Measurements from ENCODE around the gene MUC6. TPM values are rescaled to one million over a fixed set of nuclear protein-coding genes. Genes with fewer than 3 reads are reported as not detected.

Gene MUC6
- total RNA-seq, 2 donors from 2014 or later = 0.10 TPM; not detected in 1

DNA sequence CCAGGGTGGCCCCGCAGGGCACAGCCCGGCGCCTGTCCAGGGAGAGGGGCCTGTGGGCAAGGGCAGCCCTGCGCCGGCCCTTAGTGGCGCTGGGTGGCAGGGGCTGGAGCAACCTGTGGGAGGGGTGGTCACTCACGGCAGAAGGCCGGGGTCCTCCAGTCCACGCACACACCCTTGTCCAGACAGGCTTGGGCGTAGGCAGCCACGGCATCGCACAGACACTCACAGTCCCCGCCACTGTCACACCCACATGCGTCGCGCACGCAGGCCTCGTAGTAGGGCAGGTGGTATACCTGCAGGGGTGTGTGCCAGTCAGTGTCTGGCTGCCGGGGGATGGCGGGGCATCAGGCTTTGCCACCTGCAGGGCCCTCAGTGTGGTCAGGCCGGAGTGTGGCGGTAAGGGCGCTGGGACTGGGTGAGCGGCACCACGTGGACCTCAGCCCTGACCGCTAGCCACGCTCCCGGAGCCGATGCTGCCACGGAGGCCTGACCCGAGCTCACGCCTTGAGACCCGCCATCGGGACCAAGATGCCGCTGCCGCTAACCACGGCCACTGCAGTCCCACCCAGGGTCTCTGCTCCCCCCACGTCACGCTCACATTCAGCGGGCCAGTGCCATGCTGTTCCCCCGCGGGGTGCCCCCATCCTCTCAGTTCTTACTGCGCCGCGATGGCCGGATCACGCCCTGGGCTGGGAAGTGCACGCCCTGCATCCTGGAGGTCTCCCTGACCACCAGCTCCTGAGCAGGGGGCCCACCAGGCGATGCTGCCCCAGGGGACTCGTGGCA is 12.5 kb downstream of the MUC6 start:
- intact Hi-C loops (cut with DNase I) = no loop called here
- no peak overlapping the region for H3K4me3 ChIP-seq
- no peaks in the 10 kb centered on the region for H3K27me3 ChIP-seq
- no peaks in the 10 kb centered on the region for H3K36me3 ChIP-seq
- no peak overlapping the region for H3K9ac ChIP-seq (ENCODE audit: low read depth in 2 of 2, low read length in 2 of 2)
- TF ChIP-seq, protein P1, sequence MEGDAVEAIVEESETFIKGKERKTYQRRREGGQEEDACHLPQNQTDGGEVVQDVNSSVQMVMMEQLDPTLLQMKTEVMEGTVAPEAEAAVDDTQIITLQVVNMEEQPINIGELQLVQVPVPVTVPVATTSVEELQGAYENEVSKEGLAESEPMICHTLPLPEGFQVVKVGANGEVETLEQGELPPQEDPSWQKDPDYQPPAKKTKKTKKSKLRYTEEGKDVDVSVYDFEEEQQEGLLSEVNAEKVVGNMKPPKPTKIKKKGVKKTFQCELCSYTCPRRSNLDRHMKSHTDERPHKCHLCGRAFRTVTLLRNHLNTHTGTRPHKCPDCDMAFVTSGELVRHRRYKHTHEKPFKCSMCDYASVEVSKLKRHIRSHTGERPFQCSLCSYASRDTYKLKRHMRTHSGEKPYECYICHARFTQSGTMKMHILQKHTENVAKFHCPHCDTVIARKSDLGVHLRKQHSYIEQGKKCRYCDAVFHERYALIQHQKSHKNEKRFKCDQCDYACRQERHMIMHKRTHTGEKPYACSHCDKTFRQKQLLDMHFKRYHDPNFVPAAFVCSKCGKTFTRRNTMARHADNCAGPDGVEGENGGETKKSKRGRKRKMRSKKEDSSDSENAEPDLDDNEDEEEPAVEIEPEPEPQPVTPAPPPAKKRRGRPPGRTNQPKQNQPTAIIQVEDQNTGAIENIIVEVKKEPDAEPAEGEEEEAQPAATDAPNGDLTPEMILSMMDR (IDR thresholded peaks at IDR 0.05) = no peak
- no peaks in the 10 kb centered on the region for H3K9me3 ChIP-seq
- no peak for DNase-seq
- H3K27ac ChIP-seq = no peak overlapping the region
- no peaks in the 10 kb centered on the region for H3K4me1 ChIP-seq

DNA sequence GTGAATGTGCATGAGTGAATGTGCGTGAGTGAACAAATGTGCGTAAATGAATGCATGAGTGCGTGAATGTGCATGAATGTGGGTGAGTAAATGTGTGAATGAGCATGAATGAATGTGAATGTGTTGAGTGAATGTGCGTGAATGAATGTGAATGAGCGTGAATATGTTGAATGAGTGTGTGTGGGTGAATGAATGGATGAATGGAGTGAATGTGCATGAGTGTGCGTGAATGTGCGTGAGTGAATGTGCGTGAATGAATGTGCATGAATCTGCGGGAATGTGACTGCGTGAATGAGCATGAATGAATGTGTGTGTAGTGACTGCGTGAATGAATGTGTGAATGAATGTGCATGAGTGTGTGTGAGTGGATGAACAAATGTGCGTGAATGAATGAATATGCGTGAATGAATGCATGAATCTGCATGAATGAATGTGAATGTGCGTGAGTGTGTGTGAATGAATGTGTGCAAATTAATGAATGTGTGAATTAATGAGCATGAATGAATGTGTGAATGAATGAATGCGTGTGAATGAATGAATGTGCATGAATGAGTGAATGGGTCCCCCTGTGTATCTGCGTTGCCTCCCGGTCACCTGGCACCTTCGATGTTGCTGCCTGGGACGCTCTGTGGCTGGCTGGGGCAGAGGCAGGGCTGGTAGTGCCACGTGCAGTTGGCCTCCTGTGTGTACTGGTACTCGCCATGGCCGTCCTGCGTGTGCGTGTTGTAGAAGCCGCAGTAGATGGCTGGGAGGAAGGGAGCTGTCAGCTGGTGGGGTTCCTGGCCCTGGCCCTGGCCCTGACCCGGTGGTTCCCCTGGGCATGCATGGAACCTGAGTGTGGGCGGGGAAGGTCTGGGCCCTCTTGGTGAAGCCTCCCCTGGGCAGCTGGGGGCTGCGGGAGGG is 13.4 kb downstream of the MUC6 start:
- no peak overlapping the region for H3K4me3 ChIP-seq
- no peaks in the 10 kb centered on the region for H3K36me3 ChIP-seq
- TF ChIP-seq, protein P1 (IDR thresholded peaks at IDR 0.05) = no peak
- H3K27ac ChIP-seq = no peak overlapping the region
- no peaks in the 10 kb centered on the region for H3K27me3 ChIP-seq
- no peaks in the 10 kb centered on the region for H3K4me1 ChIP-seq
- H3K9ac ChIP-seq (ENCODE audit: low read depth in 2 of 2, low read length in 2 of 2) = no peak overlapping the region
- no peaks in the 10 kb centered on the region for H3K9me3 ChIP-seq
- intact Hi-C loops (cut with DNase I) = no loop called here
- DNase-seq = no peak

DNA sequence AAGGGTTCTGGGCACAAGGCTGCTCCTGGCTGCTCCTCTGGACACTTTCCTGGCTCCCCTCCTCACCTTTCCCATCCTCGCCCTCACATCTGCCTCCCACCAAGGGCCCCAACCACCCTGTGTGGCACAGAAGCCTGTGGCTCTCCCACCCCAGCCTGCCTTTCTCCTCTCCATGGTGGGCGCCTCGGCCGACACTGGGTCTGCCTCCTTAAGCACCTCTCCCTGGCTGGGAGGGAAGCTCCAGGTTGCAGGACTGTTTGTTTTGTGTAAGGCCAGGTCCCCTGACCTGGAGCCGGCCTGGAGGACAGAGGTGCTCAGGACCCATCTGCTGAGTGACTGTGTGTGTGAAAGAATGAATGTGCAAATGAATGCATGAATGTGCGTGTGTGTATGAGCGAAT is 14.1 kb downstream of the MUC6 start:
- no peaks in the 10 kb centered on the region for H3K36me3 ChIP-seq
- TF ChIP-seq, protein P1 (IDR thresholded peaks at IDR 0.05) = no peak
- no peaks in the 10 kb centered on the region for H3K9me3 ChIP-seq
- no peaks in the 10 kb centered on the region for H3K4me1 ChIP-seq
- no peak overlapping the region for H3K4me3 ChIP-seq
- H3K9ac ChIP-seq (ENCODE audit: low read depth in 2 of 2, low read length in 2 of 2) = no peak overlapping the region
- no peak overlapping the region for H3K27ac ChIP-seq
- intact Hi-C loops (cut with DNase I) = no loop called here
- no peaks in the 10 kb centered on the region for H3K27me3 ChIP-seq
- DNase-seq = no peak

DNA sequence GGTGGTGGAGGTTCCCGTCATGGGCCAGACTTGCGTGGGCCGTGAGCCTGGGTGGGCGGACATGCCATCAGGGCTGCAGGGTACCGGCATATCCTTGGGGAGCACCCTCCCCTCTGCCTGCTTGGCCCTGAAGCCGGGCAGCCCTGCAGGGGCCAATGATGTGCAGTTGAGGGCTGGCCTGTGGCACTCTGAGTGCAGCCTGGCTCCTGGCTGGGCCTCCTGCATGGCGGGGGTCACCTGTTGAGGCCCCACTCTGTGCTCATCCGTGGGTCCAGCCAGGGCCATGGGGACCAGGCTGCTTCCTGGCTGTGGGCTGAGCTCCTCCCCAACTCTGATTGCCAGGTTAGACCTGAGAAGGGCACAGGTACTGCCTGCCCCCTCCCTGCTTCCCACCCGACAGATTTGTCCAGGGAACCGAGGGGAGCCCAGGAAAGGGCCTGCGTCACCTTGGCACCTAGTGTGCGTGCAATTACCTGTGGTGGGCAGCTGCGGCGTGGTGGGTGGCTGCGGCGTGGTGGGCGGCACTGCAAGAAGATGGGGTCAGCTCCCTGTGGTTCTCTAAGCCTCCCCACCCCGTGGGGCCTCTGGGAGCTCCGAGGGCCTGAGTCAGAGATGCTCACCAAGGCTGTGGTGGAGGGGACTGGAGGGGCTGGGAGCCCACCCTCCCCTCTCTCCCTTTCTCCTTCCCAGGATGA is 16.2 kb downstream of the MUC6 start:
- Histone ChIP-seq H3K9ac (ENCODE audit: low read depth in 2 of 2, low read length in 2 of 2) (no peak overlapping the region), H3K4me3 (no peak overlapping the region), H3K4me1 (no peaks in the 10 kb centered on the region), H3K27me3 (no peaks in the 10 kb centered on the region), H3K36me3 (no peaks in the 10 kb centered on the region), H3K9me3 (no peaks in the 10 kb centered on the region), H3K27ac (no peak overlapping the region)
- intact Hi-C loops (cut with DNase I) = no loop called here
- no peak for DNase-seq
- TF ChIP-seq, protein P1 (IDR thresholded peaks at IDR 0.05) = no peak

DNA sequence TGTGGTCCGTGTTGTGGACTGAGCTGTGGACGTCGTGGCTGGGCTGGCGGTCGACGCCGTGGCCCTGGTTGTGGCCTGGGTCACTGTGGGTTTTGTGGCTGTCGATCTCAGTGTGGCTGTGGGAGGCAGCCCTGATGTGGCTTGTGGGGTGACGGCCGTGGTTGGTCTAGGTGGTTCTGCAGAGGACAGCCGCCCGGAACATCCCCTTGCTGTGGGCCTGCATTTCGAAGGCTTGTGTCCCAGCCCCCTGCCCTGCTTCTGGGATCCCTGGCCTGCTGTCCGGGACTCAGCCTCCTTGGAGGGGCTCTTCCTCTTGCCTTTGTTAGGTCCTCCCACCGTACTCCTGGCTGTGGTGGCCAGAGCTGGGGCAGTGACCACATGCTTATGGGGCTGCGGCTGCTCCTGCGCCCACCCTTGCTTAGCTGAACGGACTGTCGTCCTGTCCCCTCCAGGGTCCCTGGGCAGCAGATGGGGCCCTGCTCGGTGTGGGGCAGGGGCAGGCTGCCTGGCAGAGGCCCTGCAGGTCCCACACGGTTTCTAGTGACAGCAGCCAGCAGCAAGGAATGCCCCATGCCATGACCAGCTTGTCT is 17.1 kb downstream of the MUC6 start:
- intact Hi-C loops (cut with DNase I) = no loop called here
- Histone ChIP-seq H3K27ac (no peak overlapping the region), H3K4me1 (no peaks in the 10 kb centered on the region), H3K9ac (ENCODE audit: low read depth in 2 of 2, low read length in 2 of 2) (no peak overlapping the region), H3K27me3 (no peaks in the 10 kb centered on the region), H3K4me3 (no peak overlapping the region), H3K9me3 (no peaks in the 10 kb centered on the region), H3K36me3 (no peaks in the 10 kb centered on the region)
- TF ChIP-seq, protein P1 (IDR thresholded peaks at IDR 0.05) = no peak
- DNase-seq = no peak

All from colonic mucosa (tissue), 4 donors.